ENCODE results near the gene ZNF536.

ZNF536 gene

GRCh38 chr19:30525383-30525782 lies 153.2 kb downstream of the ZNF536 start:
- H3K27ac ChIP-seq (ENCODE audit: low read length): no peak overlapping the region
- H3K36me3 ChIP-seq (ENCODE audit: control insufficient read depth in 2 of 2, insufficient read depth in 2 of 2, low read length in 2 of 2): no peaks in the 10 kb centered on the region
- no peaks in the 10 kb centered on the region for H3K9me3 ChIP-seq (ENCODE audit: control insufficient read depth in 2 of 2, low read length in 2 of 2)
- no peaks in the 10 kb centered on the region for H3K4me1 ChIP-seq (ENCODE audit: control insufficient read depth, insufficient read depth, low read length)
- no peak overlapping the region for H3K9ac ChIP-seq (ENCODE audit: low read length in 2 of 2)
- no peak overlapping the region for H3K4me3 ChIP-seq (ENCODE audit: low read length in 2 of 2)
- H3K27me3 ChIP-seq (ENCODE audit: control insufficient read depth in 1 of 2, insufficient read depth in 2 of 2, low read length in 2 of 2): no peaks in the 10 kb centered on the region

- no peak overlapping the region for H3K4me3 ChIP-seq (ENCODE audit: low read length in 2 of 2)
- peaks cover 0 to 3% of the 10 kb centered on the region in 2 donors for H3K27me3 ChIP-seq (ENCODE audit: control insufficient read depth in 1 of 2, insufficient read depth in 2 of 2, low read length in 2 of 2)
- no peaks in the 10 kb centered on the region for H3K9me3 ChIP-seq (ENCODE audit: control insufficient read depth in 2 of 2, low read length in 2 of 2)
- H3K4me1 ChIP-seq (ENCODE audit: control insufficient read depth, insufficient read depth, low read length): no peaks in the 10 kb centered on the region
- H3K9ac ChIP-seq (ENCODE audit: low read length in 2 of 2): no peak overlapping the region
- no peak overlapping the region for H3K27ac ChIP-seq (ENCODE audit: low read length)
- no peaks in the 10 kb centered on the region for H3K36me3 ChIP-seq (ENCODE audit: control insufficient read depth in 2 of 2, insufficient read depth in 2 of 2, low read length in 2 of 2)
Observed at GRCh38 chr19:30528919-30529318, 156.7 kb downstream of the ZNF536 start.

GRCh38 chr19:30529876-30530275 lies 157.7 kb downstream of the ZNF536 start:
- H3K27me3 ChIP-seq (ENCODE audit: control insufficient read depth in 1 of 2, insufficient read depth in 2 of 2, low read length in 2 of 2): peaks cover 0 to 3% of the 10 kb centered on the region in 2 donors
- H3K27ac ChIP-seq (ENCODE audit: low read length): no peak overlapping the region
- no peak overlapping the region for H3K9ac ChIP-seq (ENCODE audit: low read length in 2 of 2)
- H3K4me1 ChIP-seq (ENCODE audit: control insufficient read depth, insufficient read depth, low read length): no peaks in the 10 kb centered on the region
- H3K4me3 ChIP-seq (ENCODE audit: low read length in 2 of 2): no peak overlapping the region
- no peaks in the 10 kb centered on the region for H3K9me3 ChIP-seq (ENCODE audit: control insufficient read depth in 2 of 2, low read length in 2 of 2)
- no peaks in the 10 kb centered on the region for H3K36me3 ChIP-seq (ENCODE audit: control insufficient read depth in 2 of 2, insufficient read depth in 2 of 2, low read length in 2 of 2)

GRCh38 chr19:30530751-30531150 lies 158.6 kb downstream of the ZNF536 start:
- Histone ChIP-seq H3K9me3 (ENCODE audit: control insufficient read depth in 2 of 2, low read length in 2 of 2) (no peaks in the 10 kb centered on the region), H3K36me3 (ENCODE audit: control insufficient read depth in 2 of 2, insufficient read depth in 2 of 2, low read length in 2 of 2) (no peaks in the 10 kb centered on the region), H3K4me1 (ENCODE audit: control insufficient read depth, insufficient read depth, low read length) (no peaks in the 10 kb centered on the region), H3K27ac (ENCODE audit: low read length) (no peak overlapping the region), H3K4me3 (ENCODE audit: low read length in 2 of 2) (no peak overlapping the region), H3K27me3 (ENCODE audit: control insufficient read depth in 1 of 2, insufficient read depth in 2 of 2, low read length in 2 of 2) (peaks cover 0 to 3% of the 10 kb centered on the region in 2 donors), H3K9ac (ENCODE audit: low read length in 2 of 2) (no peak overlapping the region)

- H3K9ac ChIP-seq (ENCODE audit: low read length in 2 of 2): no peak overlapping the region
- H3K9me3 ChIP-seq (ENCODE audit: control insufficient read depth in 2 of 2, low read length in 2 of 2): no peaks in the 10 kb centered on the region
- peaks cover 0 to 3% of the 10 kb centered on the region in 2 donors for H3K27me3 ChIP-seq (ENCODE audit: control insufficient read depth in 1 of 2, insufficient read depth in 2 of 2, low read length in 2 of 2)
- H3K27ac ChIP-seq (ENCODE audit: low read length): no peak overlapping the region
- H3K36me3 ChIP-seq (ENCODE audit: control insufficient read depth in 2 of 2, insufficient read depth in 2 of 2, low read length in 2 of 2): no peaks in the 10 kb centered on the region
- H3K4me1 ChIP-seq (ENCODE audit: control insufficient read depth, insufficient read depth, low read length): no peaks in the 10 kb centered on the region
- no peak overlapping the region for H3K4me3 ChIP-seq (ENCODE audit: low read length in 2 of 2)
Observed at GRCh38 chr19:30535011-30535410, 162.8 kb downstream of the ZNF536 start.

GRCh38 chr19:30536975-30537374 lies 164.8 kb downstream of the ZNF536 start:
- Histone ChIP-seq H3K4me1 (ENCODE audit: control insufficient read depth, insufficient read depth, low read length) (no peaks in the 10 kb centered on the region), H3K27me3 (ENCODE audit: control insufficient read depth in 1 of 2, insufficient read depth in 2 of 2, low read length in 2 of 2) (peaks cover 0 to 7% of the 10 kb centered on the region in 2 donors), H3K36me3 (ENCODE audit: control insufficient read depth in 2 of 2, insufficient read depth in 2 of 2, low read length in 2 of 2) (no peaks in the 10 kb centered on the region), H3K9me3 (ENCODE audit: control insufficient read depth in 2 of 2, low read length in 2 of 2) (no peaks in the 10 kb centered on the region), H3K4me3 (ENCODE audit: low read length in 2 of 2) (no peak overlapping the region), H3K9ac (ENCODE audit: low read length in 2 of 2) (no peak overlapping the region), H3K27ac (ENCODE audit: low read length) (no peak overlapping the region)

GRCh38 chr19:30539315-30539714 lies 167.1 kb downstream of the ZNF536 start:
- Histone ChIP-seq H3K4me1 (ENCODE audit: control insufficient read depth, insufficient read depth, low read length) (no peaks in the 10 kb centered on the region), H3K9ac (ENCODE audit: low read length in 2 of 2) (no peak overlapping the region)

GRCh38 chr19:30539981-30540380 lies 167.8 kb downstream of the ZNF536 start:
- no peaks in the 10 kb centered on the region for H3K9me3 ChIP-seq (ENCODE audit: control insufficient read depth in 2 of 2, low read length in 2 of 2)
- no peak overlapping the region for H3K4me3 ChIP-seq (ENCODE audit: low read length in 2 of 2)
- no peak overlapping the region for H3K9ac ChIP-seq (ENCODE audit: low read length in 2 of 2)
- H3K27me3 ChIP-seq (ENCODE audit: control insufficient read depth in 1 of 2, insufficient read depth in 2 of 2, low read length in 2 of 2): peaks cover 0 to 4% of the 10 kb centered on the region in 2 donors
- H3K36me3 ChIP-seq (ENCODE audit: control insufficient read depth in 2 of 2, insufficient read depth in 2 of 2, low read length in 2 of 2): no peaks in the 10 kb centered on the region
- H3K27ac ChIP-seq (ENCODE audit: low read length): no peak overlapping the region
- no peaks in the 10 kb centered on the region for H3K4me1 ChIP-seq (ENCODE audit: control insufficient read depth, insufficient read depth, low read length)

More at GRCh38 chr19:30539315-30539714, 167.1 kb downstream of the ZNF536 start:
- Histone ChIP-seq H3K36me3 (ENCODE audit: control insufficient read depth in 2 of 2, insufficient read depth in 2 of 2, low read length in 2 of 2) (no peaks in the 10 kb centered on the region), H3K27me3 (ENCODE audit: control insufficient read depth in 1 of 2, insufficient read depth in 2 of 2, low read length in 2 of 2) (peaks cover 0 to 4% of the 10 kb centered on the region in 2 donors), H3K9me3 (ENCODE audit: control insufficient read depth in 2 of 2, low read length in 2 of 2) (no peaks in the 10 kb centered on the region), H3K4me3 (ENCODE audit: low read length in 2 of 2) (no peak overlapping the region), H3K27ac (ENCODE audit: low read length) (no peak overlapping the region)

GRCh38 chr19:30540761-30541160 lies 168.6 kb downstream of the ZNF536 start:
- H3K27ac ChIP-seq (ENCODE audit: low read length): no peak overlapping the region
- H3K9ac ChIP-seq (ENCODE audit: low read length in 2 of 2): no peak overlapping the region
- no peak overlapping the region for H3K4me3 ChIP-seq (ENCODE audit: low read length in 2 of 2)
- no peaks in the 10 kb centered on the region for H3K4me1 ChIP-seq (ENCODE audit: control insufficient read depth, insufficient read depth, low read length)
- peaks cover 0 to 4% of the 10 kb centered on the region in 2 donors for H3K27me3 ChIP-seq (ENCODE audit: control insufficient read depth in 1 of 2, insufficient read depth in 2 of 2, low read length in 2 of 2)
- H3K36me3 ChIP-seq (ENCODE audit: control insufficient read depth in 2 of 2, insufficient read depth in 2 of 2, low read length in 2 of 2): no peaks in the 10 kb centered on the region
- H3K9me3 ChIP-seq (ENCODE audit: control insufficient read depth in 2 of 2, low read length in 2 of 2): no peaks in the 10 kb centered on the region

- Histone ChIP-seq H3K36me3 (ENCODE audit: control insufficient read depth in 2 of 2, insufficient read depth in 2 of 2, low read length in 2 of 2) (no peaks in the 10 kb centered on the region), H3K27ac (ENCODE audit: low read length) (no peak overlapping the region), H3K4me3 (ENCODE audit: low read length in 2 of 2) (no peak overlapping the region), H3K9me3 (ENCODE audit: control insufficient read depth in 2 of 2, low read length in 2 of 2) (no peaks in the 10 kb centered on the region), H3K4me1 (ENCODE audit: control insufficient read depth, insufficient read depth, low read length) (no peaks in the 10 kb centered on the region), H3K27me3 (ENCODE audit: control insufficient read depth in 1 of 2, insufficient read depth in 2 of 2, low read length in 2 of 2) (peaks cover 0 to 4% of the 10 kb centered on the region in 2 donors), H3K9ac (ENCODE audit: low read length in 2 of 2) (no peak overlapping the region)
Observed at GRCh38 chr19:30541575-30541974, 169.4 kb downstream of the ZNF536 start.

GRCh38 chr19:30543243-30543945 lies 171.2 kb downstream of the ZNF536 start:
- no peak overlapping the region for H3K4me3 ChIP-seq (ENCODE audit: low read length in 2 of 2)
- no peaks in the 10 kb centered on the region for H3K4me1 ChIP-seq (ENCODE audit: control insufficient read depth, insufficient read depth, low read length)
- no peaks in the 10 kb centered on the region for H3K9me3 ChIP-seq (ENCODE audit: control insufficient read depth in 2 of 2, low read length in 2 of 2)
- H3K36me3 ChIP-seq (ENCODE audit: control insufficient read depth in 2 of 2, insufficient read depth in 2 of 2, low read length in 2 of 2): no peaks in the 10 kb centered on the region
- H3K27me3 ChIP-seq (ENCODE audit: control insufficient read depth in 1 of 2, insufficient read depth in 2 of 2, low read length in 2 of 2): peaks cover 0 to 4% of the 10 kb centered on the region in 2 donors
- H3K9ac ChIP-seq (ENCODE audit: low read length in 2 of 2): no peak overlapping the region
- no peak overlapping the region for H3K27ac ChIP-seq (ENCODE audit: low read length)
